Measurements from ENCODE around the gene TRPV4. TPM values are rescaled to one million over a fixed set of nuclear protein-coding genes. Genes with fewer than 3 reads are reported as not detected.
A peak's percentile ranks its signal among the peaks of the same experiment; 100 is the strongest.

TRPV4 gene
- total RNA-seq, 1 donor from 2014 or later, result 3.5 TPM

- H3K36me3 Mint-ChIP-seq (ENCODE audit: low read depth), result no peaks in the 10 kb centered on the region
- H3K4me1 Mint-ChIP-seq, result peaks cover 49% of the 10 kb centered on the region
- no peak overlapping the region for H3K27ac Mint-ChIP-seq (ENCODE audit: unreplicated experiment)
- H3K4me3 Mint-ChIP-seq, result no peak overlapping the region
- no peak for TF ChIP-seq CTCF (conservative IDR thresholded peaks at IDR 0.05)
- no peaks in the 10 kb centered on the region for H3K27me3 Mint-ChIP-seq (ENCODE audit: low read depth)
- H3K9me3 Mint-ChIP-seq, result no peaks in the 10 kb centered on the region
- DNase-seq (ENCODE audit: low read depth, low spot score), result no peak
These were observed 40.5 kb upstream of the TRPV4 start for GRCh38 chr12:109873653-109874052.

DNA sequence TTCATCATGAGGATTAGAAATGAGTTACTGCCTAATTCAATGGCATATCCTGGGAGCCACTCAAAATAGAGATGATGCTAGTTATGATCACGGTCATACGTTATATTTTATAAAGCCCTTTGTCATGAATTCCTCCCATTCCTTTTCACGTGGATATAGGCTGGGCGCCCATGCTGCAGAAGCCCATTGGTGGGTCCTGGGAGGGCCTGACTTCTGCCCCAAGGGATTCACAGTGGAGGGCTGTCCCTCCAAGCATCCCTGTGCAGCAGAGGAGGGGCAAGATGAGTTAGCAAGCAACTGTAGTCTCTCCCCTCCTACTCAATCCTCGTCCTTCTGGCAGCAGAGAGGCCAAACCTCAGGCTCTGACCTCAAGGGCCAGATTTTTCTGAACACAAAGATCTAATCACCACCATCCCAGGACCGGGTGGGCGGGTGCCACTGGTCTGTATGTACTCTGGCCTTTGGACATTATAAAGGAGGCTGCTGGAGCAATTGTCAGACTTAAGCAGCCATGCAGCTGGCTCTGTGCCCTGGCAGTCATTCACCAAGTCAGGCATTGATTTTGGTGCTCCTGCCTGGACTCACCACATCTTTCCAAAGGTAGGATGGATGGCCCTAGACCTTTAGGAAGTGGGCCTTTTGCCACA lies 38.6 kb upstream of the TRPV4 start:
- peaks cover 36% of the 10 kb centered on the region for H3K4me1 Mint-ChIP-seq
- H3K27me3 Mint-ChIP-seq (ENCODE audit: low read depth), result no peaks in the 10 kb centered on the region
- H3K36me3 Mint-ChIP-seq (ENCODE audit: low read depth), result no peaks in the 10 kb centered on the region
- no peak overlapping the region for H3K27ac Mint-ChIP-seq (ENCODE audit: unreplicated experiment)
- H3K4me3 Mint-ChIP-seq, result no peak overlapping the region
- no peak for TF ChIP-seq CTCF (conservative IDR thresholded peaks at IDR 0.05)
- no peak for DNase-seq (ENCODE audit: low read depth, low spot score)
- no peaks in the 10 kb centered on the region for H3K9me3 Mint-ChIP-seq

DNA sequence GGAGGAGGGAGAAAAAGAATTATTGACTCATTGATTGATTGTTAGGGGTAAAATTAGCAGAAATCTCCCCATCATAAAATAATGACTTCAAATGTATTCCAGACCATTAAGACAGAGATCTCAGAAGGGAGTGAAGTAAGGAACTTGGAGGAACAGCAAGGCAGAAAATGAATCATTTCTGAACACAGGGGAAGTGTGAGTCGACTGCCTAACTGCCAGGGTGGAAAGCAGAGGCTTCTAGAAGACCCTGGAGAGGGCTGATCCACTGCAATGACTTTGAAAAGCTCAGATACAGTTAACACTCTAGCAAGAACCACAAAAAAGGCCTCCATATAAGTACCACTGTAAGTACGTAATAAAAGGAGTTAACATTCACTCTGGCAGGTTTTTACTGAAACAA lies 37.5 kb upstream of the TRPV4 start:
- no peak for TF ChIP-seq CTCF (conservative IDR thresholded peaks at IDR 0.05)
- Mint-ChIP-seq H3K36me3 (ENCODE audit: low read depth) (no peaks in the 10 kb centered on the region), H3K27ac (ENCODE audit: unreplicated experiment) (peak overlapping the region; percentile 1), H3K9me3 (no peaks in the 10 kb centered on the region), H3K4me1 (peaks cover 42% of the 10 kb centered on the region), H3K4me3 (no peak overlapping the region), H3K27me3 (ENCODE audit: low read depth) (no peaks in the 10 kb centered on the region)
- no peak for DNase-seq (ENCODE audit: low read depth, low spot score)

GRCh38 chr12:109868182-109869051 lies 35.2 kb upstream of the TRPV4 start:
- no peak for DNase-seq (ENCODE audit: low read depth, low spot score)
- H3K4me1 Mint-ChIP-seq, result peaks cover 54% of the 10 kb centered on the region
- H3K27ac Mint-ChIP-seq (ENCODE audit: unreplicated experiment), result no peak overlapping the region
- H3K27me3 Mint-ChIP-seq (ENCODE audit: low read depth), result no peaks in the 10 kb centered on the region
- no peaks in the 10 kb centered on the region for H3K36me3 Mint-ChIP-seq (ENCODE audit: low read depth)
- H3K4me3 Mint-ChIP-seq, result no peak overlapping the region
- no peaks in the 10 kb centered on the region for H3K9me3 Mint-ChIP-seq
- no peak for TF ChIP-seq CTCF (conservative IDR thresholded peaks at IDR 0.05)

DNA sequence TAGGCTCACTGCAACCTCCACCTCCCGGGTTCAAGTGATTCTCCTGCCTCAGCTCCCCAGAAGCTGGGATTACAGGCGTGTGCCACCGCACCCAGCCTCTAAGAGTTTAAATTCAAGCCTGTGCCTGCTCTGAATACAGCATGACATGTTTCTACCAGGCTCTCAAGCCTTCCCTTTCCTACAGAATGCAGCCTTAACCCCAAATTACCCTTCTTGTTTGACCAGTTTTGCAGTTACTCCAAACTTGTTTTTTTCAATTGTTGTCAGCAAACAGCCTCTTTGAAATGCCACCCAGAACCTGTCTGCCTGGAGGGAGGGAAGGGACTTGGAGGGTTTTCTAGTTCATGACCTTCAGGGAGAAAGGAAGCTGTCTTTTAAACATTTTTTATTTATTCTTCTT lies 31.7 kb upstream of the TRPV4 start:
- Mint-ChIP-seq H3K4me1 (peaks cover 48% of the 10 kb centered on the region), H3K27ac (ENCODE audit: unreplicated experiment) (peak overlapping the region; percentile 95), H3K36me3 (ENCODE audit: low read depth) (no peaks in the 10 kb centered on the region), H3K4me3 (no peak overlapping the region), H3K27me3 (ENCODE audit: low read depth) (no peaks in the 10 kb centered on the region), H3K9me3 (no peaks in the 10 kb centered on the region)
- DNase-seq (ENCODE audit: low read depth, low spot score), result no peak
- TF ChIP-seq CTCF (conservative IDR thresholded peaks at IDR 0.05), result no peak

All from neural crest cell (in vitro differentiated cells).